ENCODE results near the gene CXCL14. TPM values are rescaled to one million over a fixed set of nuclear protein-coding genes. Genes with fewer than 3 reads are reported as not detected.
A peak's percentile ranks its signal among the peaks of the same experiment; 100 is the strongest.

Gene CXCL14
- total RNA-seq, 2 donors from 2014 or later, result 0.20 to 0.44 TPM

DNA sequence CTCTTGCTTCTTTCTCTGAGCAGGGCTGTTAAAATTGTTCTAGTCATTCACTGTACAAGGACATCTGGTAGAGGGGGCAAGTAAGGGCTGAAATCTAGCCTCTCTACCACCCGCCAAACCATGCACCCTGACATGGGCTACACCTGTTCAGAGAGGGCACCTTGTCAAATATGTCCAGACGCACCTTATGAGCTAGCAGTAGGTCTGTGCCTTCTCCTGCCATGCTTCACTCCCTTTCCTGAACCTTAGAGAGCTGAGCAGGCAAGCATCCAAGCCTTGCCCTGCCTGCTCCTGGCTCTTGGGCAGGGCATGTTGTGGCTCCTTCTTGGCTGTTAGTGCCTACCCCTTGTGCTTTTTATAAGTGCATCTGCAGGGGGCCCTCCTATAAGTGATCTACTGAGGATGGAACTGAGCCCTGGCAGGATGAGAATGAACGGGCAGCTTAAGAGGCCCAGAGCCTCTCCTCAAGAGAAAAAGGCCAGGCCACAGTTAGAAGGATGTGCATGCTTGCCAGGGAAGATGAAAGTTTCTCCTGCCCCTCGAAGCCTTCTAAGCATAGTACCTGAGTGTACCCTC, 39.3 kb downstream of the CXCL14 start:
- Mint-ChIP-seq H3K27ac (no peak overlapping the region), H3K4me3 (no peak overlapping the region), H3K27me3 (ENCODE audit: insufficient read depth) (peaks cover 99% of the 10 kb centered on the region), H3K4me1 (peaks cover 16% of the 10 kb centered on the region), H3K9me3 (peaks cover 17% of the 10 kb centered on the region), H3K36me3 (ENCODE audit: low read depth) (no peaks in the 10 kb centered on the region)
- no peaks in the 10 kb centered on the region for H3K36me3 ChIP-seq (ENCODE audit: control insufficient read depth, insufficient read depth, low read length)
- WGBS, 2 experiments (ENCODE audit: insufficient coverage in 1 of 2, insufficient read length in 1 of 2), result 65 to 77% methylated on average over 4 of the region's 4 CpGs
- peaks cover 100% of the 10 kb centered on the region for H3K27me3 ChIP-seq (ENCODE audit: control insufficient read depth, insufficient read depth, low read length, poor library complexity, severe bottlenecking)
- peaks cover 13% of the 10 kb centered on the region for H3K9me3 ChIP-seq (ENCODE audit: control insufficient read depth, low read length)
- H3K27ac ChIP-seq (ENCODE audit: low read depth, low read length), result no peak overlapping the region
- H3K4me1 ChIP-seq (ENCODE audit: control insufficient read depth, insufficient read depth, low read length), result peaks cover 6% of the 10 kb centered on the region
- H3K4me3 ChIP-seq (ENCODE audit: low read length), result no peak overlapping the region
- TF ChIP-seq, protein P1, sequence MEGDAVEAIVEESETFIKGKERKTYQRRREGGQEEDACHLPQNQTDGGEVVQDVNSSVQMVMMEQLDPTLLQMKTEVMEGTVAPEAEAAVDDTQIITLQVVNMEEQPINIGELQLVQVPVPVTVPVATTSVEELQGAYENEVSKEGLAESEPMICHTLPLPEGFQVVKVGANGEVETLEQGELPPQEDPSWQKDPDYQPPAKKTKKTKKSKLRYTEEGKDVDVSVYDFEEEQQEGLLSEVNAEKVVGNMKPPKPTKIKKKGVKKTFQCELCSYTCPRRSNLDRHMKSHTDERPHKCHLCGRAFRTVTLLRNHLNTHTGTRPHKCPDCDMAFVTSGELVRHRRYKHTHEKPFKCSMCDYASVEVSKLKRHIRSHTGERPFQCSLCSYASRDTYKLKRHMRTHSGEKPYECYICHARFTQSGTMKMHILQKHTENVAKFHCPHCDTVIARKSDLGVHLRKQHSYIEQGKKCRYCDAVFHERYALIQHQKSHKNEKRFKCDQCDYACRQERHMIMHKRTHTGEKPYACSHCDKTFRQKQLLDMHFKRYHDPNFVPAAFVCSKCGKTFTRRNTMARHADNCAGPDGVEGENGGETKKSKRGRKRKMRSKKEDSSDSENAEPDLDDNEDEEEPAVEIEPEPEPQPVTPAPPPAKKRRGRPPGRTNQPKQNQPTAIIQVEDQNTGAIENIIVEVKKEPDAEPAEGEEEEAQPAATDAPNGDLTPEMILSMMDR (conservative IDR thresholded peaks at IDR 0.05), result no peak
- DNase-seq, result peak; percentile 22
- no peak overlapping the region for H3K9ac ChIP-seq (ENCODE audit: extremely low read depth, low read length, poor library complexity, severe bottlenecking)

- Histone ChIP-seq H3K27me3 (ENCODE audit: control insufficient read depth, insufficient read depth, low read length, poor library complexity, severe bottlenecking) (peaks cover 100% of the 10 kb centered on the region), H3K9ac (ENCODE audit: extremely low read depth, low read length, poor library complexity, severe bottlenecking) (no peak overlapping the region), H3K9me3 (ENCODE audit: control insufficient read depth, low read length) (peaks cover 13% of the 10 kb centered on the region), H3K4me3 (ENCODE audit: low read length) (no peak overlapping the region), H3K27ac (ENCODE audit: low read depth, low read length) (no peak overlapping the region), H3K36me3 (ENCODE audit: control insufficient read depth, insufficient read depth, low read length) (no peaks in the 10 kb centered on the region), H3K4me1 (ENCODE audit: control insufficient read depth, insufficient read depth, low read length) (no peaks in the 10 kb centered on the region)
- no peak overlapping the region for H3K27ac Mint-ChIP-seq
- H3K4me3 Mint-ChIP-seq, result no peak overlapping the region
- H3K27me3 Mint-ChIP-seq (ENCODE audit: insufficient read depth), result peaks cover 100% of the 10 kb centered on the region
- H3K9me3 Mint-ChIP-seq, result peaks cover 17% of the 10 kb centered on the region
- WGBS, 2 experiments (ENCODE audit: insufficient coverage in 1 of 2, insufficient read length in 1 of 2), result 82 to 88% methylated on average over 2 to 5 of the region's 5 CpGs
- peaks cover 19% of the 10 kb centered on the region for H3K4me1 Mint-ChIP-seq
- TF ChIP-seq, protein P1 (conservative IDR thresholded peaks at IDR 0.05), result no peak
- peak; percentile 18 for DNase-seq
- H3K36me3 Mint-ChIP-seq (ENCODE audit: low read depth), result no peaks in the 10 kb centered on the region
Measured at GRCh38 chr5:135538261-135538660, 40.5 kb downstream of the CXCL14 start.

- H3K4me1 Mint-ChIP-seq, result peaks cover 16% of the 10 kb centered on the region
- H3K4me3 Mint-ChIP-seq, result no peak overlapping the region
- H3K27ac Mint-ChIP-seq, result no peak overlapping the region
- no peaks in the 10 kb centered on the region for H3K36me3 Mint-ChIP-seq (ENCODE audit: low read depth)
- peaks cover 17% of the 10 kb centered on the region for H3K9me3 Mint-ChIP-seq
- H3K4me1 ChIP-seq (ENCODE audit: control insufficient read depth, insufficient read depth, low read length), result no peaks in the 10 kb centered on the region
- no peak overlapping the region for H3K27ac ChIP-seq (ENCODE audit: low read depth, low read length)
- H3K27me3 Mint-ChIP-seq (ENCODE audit: insufficient read depth), result peaks cover 100% of the 10 kb centered on the region
- no peaks in the 10 kb centered on the region for H3K36me3 ChIP-seq (ENCODE audit: control insufficient read depth, insufficient read depth, low read length)
- H3K4me3 ChIP-seq (ENCODE audit: low read length), result no peak overlapping the region
- H3K27me3 ChIP-seq (ENCODE audit: control insufficient read depth, insufficient read depth, low read length, poor library complexity, severe bottlenecking), result peaks cover 100% of the 10 kb centered on the region
- DNase-seq, result peak; percentile 7
- TF ChIP-seq, protein P1 (conservative IDR thresholded peaks at IDR 0.05), result no peak
- no peak overlapping the region for H3K9ac ChIP-seq (ENCODE audit: extremely low read depth, low read length, poor library complexity, severe bottlenecking)
- H3K9me3 ChIP-seq (ENCODE audit: control insufficient read depth, low read length), result peaks cover 13% of the 10 kb centered on the region
- 82 to 91% methylated on average over 2 of the region's 2 CpGs for WGBS, 2 experiments (ENCODE audit: insufficient coverage in 1 of 2, insufficient read length in 1 of 2)
Measured at GRCh38 chr5:135537745-135538144, 41.0 kb downstream of the CXCL14 start.
